Activated CD4-positive, CD25-positive, alpha-beta regulatory T cell treated with anti-CD3 and anti-CD28 coated beads, Interleukin-2, amount 50 U/mL, for 24 hours (primary cell): ENCODE results near the gene MTHFD1L.
"Not testable (repeated sequence)": the region's sequence is repeated elsewhere in the genome, so short reads cannot be mapped to it uniquely, and the experiment has no call there.

Experiments
- ATAC-seq, 2 donors: fragments of 150-1000 bp; cut with Tn5 transposase; one replicate each; pipeline ENCODE4 v1.10.0; 2021; ENCODE audit warnings: mild to moderate bottlenecking in 1 of 2, moderate library complexity in 1 of 2

The MTHFD1L gene

DNA sequence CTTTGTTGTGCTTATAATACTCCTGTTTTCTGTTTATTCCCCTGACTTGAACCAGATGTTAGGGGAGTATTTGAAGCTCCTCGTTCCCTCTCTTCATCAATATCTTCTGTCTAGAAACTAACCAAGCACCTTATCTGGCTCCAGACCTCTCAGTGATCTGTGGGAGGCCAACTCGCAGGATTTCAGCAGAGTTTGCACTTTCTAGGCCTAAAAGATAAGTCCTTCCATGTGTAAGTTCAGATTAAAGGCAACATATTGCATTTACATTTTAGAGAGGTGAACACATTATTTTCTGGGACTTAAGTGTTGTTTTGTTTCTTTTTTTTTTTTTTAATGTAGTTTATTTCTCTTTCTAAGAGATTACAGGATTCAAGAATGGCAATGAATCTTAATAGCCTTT lies 234.8 kb downstream of the MTHFD1L start:
- ATAC-seq, result no peak

DNA sequence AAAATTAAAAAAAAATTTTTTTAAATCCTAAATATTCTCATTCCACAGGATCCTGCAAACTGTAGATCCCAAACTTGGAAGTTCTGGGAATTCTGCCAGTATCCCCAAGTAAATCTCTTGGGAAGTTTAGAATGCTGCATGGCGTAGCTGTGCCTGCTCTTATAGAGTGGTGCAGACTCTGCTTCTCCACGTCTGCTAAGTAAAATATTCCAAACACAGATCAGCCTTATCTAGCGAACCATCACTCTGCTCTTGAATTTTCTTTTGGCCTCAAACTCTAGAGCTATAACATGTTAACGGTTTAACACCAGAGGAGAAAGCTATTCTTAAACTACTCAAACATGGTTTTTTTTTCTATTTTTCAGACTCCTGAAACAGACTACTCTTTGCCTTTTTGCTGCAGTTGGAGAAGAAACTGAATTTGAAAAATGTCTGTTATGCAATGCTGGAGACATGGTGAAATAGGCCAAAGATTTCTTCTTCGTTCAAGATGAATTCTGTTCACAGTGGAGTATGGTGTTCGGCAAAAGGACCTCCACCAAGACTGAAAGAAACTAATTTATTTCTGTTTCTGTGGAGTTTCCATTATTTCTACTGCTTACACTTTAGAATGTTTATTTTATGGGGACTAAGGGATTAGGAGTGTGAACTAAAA lies 235.8 kb downstream of the MTHFD1L start:
- no peak for ATAC-seq

DNA sequence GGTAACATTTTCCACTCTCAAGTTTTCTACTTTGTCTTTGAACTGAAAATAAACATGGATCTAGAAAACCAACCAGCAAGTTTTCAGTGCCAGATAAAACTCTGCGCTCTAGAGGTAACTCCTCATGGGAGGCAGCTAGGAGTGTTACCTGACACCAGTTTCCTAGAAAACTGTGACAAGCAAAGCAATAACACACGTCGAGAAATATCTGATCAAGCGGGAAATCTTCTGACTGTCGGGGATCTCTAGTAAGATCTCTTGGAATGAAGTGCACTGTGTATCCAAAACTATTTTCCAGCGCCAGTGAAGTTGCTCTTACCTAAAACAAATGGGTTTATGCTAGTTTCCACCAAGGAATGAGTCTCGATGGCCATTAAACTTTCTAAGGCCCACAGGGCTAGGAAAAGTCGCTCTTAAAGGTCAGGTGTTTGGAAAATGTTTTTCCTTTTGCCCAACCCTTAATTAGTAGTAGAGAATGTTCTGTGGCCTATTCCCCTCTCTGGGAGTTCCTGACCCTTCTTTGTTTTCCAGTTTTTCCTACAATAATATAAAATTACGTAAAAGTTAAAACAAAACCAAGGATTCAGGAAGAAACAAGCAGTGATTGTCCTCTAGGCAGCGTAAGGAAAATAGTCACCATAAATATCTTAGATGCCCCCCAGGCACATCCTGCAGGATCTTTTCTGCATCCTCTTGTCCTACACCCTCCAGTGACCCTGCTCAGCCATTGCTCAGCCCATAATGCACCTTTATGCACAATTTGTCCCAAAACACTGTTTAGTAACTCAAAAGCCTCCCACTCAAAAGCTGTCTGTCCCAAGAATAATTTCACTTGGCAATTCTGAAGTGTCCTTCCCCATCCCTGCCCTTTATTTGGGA lies 236.6 kb downstream of the MTHFD1L start:
- ATAC-seq, result no peak

DNA sequence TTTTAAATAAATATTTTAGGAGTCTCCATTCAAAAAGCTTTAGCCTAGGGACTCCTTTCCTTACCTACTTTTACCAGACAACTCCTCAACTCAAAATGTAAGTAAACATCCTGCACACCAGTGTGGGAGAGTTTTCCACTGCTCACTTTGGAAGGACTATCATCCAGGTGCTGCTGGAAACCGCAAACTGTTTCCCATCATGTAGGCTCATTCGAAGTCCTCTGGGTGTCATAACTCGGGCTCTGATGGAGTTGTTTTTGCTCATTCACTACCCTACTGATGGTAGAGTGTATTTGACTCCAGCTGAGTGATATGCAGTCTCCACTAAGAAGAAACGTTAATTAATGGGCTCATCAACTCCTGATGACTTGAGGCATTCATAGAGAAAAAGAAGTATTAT lies 237.8 kb downstream of the MTHFD1L start:
- ATAC-seq, result no peak

DNA sequence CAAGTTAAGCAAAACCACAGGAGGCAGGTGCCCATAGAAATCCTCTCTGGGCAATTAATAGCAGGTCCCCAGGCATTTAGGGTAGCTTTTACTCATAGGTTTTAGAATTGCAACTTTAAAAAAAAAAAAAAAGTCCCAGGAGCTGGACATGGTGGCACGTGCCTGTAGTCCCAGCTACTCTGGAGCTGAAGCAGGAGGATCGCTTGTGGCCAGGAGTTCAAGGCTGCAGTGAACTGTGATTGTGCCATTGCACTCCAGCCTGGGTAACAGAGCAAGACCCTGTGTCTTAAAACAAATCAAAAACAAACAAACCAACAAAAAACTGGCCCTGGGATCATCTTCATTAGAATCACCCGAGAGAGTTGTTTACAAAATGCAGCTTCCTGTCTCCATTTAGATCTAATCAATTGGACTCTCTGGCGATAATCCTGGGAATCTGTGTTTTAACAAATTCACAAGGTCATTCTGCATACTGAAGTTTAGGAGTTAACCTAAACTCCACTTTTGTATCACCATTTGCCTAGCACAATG lies 242.5 kb downstream of the MTHFD1L start:
- ATAC-seq, result no peak

DNA sequence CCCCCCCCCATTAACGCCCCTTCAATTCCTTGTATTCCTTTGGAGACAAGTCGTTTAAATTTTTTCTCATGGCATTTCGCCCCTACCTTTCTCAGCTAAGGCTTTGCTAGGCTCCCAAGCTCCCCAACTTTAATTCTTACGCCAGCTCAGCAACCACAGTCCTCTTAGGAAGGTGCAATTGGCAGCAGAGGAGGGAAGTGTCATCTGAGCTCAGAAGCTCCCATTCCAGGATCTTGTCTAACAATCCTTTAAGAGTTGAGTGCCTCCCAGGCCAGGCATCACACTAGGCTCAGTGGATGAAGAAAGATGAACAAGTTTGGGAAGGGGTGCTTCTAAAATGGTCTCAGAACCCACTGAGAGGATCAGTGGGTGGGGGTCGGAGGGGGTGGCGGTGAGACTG lies 243.0 kb downstream of the MTHFD1L start:
- no peak for ATAC-seq

DNA sequence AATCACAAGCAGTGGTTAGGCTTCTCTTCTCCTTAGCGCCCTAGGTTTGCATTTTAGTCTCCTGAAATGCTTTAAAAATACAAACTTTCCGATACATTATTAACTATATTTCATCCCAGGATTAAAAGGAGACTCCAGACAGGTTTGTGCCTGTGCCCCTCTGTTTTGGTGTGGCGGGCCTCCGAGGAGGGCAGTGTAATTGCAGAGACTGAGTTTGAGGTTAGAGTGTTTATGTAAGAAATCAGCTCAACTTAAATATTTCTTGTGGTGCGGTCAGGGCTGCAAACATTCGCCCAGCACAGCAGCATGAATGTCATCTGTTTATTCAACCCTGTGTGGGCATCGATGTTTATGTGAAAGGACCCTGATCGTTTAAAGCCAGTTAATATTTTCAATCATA lies 243.9 kb downstream of the MTHFD1L start:
- no peak for ATAC-seq

DNA sequence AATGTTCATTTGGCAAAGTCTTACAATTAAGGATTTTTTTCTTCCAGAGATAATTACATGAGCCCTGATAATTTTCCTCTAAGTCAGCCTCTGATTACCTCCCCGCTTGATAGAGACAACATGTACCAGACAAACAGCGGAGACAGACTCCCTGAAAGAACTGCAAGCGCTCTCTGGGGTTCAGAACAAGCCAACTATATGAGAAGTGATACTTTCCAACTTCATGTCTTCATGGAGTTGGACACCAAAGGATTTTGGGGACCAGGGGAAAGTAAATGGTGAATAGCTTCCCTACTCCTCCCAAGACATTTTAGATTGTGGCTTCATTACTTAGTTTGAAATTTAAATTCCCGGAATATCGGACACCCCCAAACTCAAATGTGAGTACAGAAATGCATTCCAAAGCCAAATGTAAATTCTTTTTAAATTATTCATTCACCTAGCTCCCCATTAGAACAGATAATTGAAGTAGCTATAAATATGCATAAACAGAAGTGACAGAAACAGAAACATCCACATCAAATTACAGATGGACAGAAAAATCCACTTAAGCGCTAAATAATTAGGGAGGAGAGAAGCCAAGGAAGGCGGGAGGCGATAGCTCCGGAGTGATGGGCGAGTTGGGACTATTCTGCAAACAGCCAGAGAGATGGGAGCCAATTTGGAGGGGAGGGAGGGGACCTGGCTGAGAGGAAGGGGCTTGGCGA lies 244.5 kb downstream of the MTHFD1L start:
- ATAC-seq, result no peak

DNA sequence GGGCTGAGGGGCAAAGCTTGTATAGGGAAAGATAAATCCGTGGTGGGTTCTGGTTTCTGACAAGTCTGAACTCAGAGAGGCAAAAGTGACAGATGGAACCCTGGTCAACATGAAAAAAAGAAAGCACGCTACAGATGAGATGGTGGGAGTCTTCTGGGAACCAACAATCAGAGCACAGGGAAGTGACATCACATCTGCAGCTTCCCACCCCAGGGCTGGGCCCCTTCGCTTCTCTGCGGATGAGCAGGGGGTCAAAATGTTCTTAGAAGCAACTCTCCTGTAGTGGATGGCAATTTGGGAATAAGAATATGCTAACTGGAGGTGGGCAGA lies 245.0 kb downstream of the MTHFD1L start:
- no peak for ATAC-seq

DNA sequence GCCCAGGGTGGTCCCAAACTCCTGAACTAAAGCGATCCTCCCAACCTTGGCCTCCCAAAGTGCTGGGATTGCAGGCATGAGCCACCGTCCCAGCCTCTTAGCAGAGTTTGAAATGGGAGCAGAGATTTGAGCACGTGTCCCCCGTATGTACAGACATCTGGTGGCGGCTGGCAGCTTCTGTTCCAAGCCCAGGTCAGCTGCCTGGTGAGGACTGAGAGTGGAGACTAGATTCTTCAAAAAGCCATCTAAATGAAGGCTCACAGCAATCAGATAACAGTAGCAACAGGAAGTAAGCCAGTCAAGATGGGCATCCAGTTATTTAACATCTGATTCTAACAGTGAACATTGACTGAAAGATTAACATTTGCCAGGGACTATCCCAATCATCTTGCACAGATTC lies 246.2 kb downstream of the MTHFD1L start:
- ATAC-seq, result no peak

DNA sequence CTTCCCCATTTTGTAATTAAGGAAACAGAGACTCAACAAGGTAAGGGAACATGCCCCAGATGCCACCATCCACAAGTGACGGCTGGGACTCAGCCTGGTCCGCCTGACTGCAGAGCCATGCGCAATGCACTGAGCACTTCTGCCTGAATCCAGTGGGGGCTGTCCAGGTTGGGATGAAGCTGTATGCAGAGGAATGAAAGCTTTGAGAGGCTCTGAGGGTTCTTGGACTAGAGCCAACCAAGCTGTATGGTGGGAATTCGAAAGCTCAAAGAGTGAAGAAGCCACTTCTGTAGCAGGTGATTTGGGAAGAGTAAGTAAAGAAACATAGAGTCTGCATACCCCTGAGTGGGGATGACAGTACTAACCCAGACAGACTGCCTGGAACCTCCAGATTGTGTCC lies 246.6 kb downstream of the MTHFD1L start:
- no peak for ATAC-seq

DNA sequence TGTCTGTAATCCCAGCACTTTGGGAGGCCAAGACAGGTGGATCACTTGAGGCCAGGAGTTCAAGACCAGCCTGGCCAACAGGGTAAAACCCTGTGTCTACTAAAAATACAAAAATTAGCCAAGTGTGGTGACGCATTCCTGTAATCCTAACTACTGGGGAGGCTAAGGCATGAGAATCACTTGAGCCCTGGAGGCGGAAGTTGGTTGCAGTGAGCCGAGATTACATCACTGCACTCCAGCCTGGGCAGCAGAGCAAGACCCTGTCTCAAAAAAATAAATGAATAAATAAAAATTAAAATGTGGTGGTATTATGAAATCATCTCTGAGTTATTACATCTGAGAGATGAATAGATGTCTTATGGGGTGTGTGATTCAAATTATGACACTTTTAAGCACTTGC lies 247.4 kb downstream of the MTHFD1L start:
- ATAC-seq, result not testable (repeated sequence)

DNA sequence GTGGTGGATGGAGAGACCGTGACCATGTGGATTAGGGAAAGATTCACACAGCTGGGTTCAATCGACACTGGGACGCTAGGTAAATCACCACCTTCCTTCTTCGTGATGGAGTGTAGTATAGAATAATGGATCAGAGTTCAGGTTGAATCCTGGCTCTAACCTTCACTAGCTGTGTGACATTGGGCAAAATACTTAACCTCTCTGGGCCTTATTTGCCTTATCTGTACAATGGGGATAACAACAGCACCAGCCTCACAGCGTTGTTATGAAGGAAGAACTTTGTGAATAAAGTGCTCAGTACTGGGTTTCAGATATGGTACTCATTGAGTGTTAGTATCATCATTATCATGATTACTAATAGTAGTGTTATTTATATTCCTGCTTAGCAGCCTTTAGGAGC lies 248.1 kb downstream of the MTHFD1L start:
- no peak for ATAC-seq

DNA sequence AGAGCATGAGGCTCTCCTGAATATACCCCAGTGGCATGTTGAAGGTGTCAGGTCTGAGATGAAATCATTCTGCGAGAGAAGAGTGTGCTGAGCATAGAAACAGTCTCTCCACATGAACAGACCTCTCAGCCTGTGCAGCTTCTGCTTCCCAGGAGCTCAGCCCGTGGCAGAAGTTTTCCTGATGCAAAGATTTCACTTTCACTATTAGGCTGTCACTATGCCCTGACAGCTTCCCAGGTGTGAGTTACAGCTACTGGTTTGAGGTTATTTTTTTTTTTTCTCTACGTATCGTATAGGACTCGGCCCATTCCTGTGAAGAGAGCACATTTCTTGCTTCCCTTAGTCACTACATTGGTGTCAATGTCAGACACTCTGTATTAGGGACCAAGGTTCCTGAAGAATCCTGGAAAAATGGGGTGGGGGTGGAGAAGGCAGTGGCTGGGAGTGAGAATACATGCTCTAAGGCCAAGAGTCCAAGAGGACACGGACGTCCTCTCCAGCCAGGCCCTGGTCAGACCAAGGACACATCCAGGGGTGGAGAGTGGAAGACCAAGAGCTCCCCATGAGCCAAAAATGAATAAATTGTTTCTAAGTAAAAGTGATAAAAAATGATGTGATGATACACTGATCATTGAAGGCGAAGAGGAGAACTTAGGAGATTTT lies 253.1 kb downstream of the MTHFD1L start:
- ATAC-seq, result no peak

DNA sequence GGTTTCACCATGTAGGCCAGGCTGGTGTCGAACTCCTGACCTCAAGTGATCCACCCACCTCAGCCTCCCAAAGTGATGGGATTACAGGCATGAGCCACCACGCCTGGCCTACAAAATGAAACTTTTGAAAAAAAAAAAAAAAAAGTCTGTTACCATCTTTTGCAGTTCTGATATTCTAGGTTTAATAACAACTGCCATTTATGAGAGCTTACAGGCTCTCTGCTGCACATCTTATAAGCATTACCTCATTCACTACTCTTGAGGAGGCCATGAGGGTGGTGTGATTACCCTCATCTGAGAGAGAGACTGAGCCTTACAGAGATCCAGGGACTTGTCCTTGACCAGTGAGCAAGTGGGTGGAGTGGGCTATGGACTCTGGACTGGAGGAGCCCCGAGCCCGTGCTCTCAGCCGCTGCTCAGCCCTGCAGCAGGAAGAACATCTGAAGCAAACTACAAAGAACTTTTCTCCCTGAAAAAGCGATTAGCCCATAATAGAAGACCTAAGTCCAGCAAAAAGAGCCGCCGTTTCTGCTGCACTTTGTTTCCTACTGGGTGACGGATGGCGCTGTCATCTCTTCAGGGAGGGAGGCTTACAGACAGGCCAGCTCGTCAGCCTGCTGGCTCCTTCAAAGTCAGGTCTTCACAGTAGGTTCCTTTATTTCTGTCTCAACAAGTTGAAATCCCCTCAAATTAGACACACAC lies 254.5 kb downstream of the MTHFD1L start:
- ATAC-seq, result no peak

DNA sequence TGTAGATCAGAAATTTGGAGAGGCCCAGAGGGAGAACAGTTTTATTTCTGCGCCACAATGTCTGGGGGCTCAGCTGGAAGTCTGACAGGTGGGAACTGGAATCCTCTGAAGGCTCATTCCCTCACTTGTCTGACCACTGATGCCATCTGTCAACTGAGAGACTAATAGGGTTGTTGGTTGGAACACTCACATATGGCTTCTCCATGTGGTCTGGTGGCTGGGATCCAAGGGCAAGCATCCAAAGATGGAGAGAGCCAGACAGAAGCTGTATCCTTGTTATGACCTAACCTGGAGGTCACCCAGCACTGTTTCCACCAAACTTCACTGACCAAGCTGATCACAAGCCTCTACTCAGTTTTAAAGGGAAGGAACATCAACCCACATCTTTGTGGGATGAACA lies 256.4 kb downstream of the MTHFD1L start:
- no peak for ATAC-seq

DNA sequence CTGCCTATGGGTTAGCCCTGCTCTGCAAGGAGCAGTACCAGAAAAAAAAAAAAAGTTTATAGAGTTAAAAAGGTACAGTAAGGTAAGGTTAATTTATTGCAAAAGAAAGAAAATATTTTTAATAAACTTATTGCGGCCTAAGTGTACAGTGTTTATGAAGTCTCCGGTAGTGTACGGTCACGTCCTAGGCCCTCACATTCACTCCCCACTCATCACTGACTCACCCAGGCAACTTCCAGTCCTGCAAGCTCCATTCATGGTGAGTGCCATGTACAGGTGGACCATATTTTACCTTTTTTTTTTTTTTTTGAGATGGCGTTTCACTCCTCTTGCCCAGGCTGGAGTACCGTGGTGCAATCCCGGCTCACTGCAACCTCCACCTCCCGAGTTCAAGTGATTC lies 258.1 kb downstream of the MTHFD1L start:
- ATAC-seq, result not testable (repeated sequence)

DNA sequence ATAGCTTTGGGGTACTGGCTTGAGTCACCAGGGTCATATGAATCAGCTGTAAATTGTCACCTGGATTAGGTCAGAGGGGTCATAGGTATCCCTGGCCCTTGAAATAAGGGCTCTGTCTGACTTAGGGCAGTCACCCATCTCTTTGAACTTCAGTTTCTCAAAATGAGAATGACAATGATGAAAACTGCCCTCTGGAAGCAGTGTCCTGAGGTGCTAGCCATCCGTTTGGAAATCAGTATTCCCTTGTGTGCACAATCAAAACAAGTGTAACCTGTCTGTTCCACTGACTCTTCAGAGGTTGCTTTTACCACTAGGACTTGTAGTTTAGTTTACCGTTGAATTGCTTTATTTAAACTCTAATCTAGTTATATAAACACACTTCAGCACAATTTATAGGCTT lies 259.7 kb downstream of the MTHFD1L start:
- ATAC-seq, result not testable (repeated sequence)

DNA sequence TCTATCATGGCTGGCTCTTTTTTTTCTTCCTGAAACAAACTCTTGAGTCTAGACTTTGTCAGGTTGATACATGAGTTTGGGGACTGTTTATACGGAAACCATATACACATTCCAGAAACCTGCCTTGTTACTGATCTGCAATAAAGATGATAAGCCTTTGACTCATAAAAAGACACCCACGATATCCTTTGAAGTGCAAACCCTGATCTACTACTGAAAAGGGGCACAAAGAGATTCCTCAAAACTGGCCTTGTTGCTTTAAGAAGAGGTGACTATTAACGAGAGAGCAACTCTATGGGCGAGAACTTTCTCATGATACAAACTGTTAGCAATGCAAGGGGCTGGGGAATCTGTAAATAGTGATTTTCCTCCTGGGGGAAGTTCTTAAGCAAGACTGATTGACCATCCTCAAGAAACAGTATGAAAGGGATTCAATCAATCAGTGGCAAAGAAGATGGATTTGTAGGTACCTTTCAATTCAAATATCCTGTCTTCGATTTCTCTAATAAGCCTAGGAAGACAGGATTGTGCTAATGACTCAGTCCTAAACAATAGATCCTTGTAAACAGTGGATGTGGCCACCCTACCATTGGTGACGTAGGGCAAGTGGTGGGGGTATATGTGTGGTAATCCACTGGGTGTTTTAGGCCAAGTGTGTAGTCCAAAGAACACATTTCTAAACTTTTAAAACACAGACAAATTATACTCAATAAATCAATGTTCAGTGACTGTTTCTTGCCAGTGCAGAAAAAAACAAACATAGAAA lies 260.3 kb downstream of the MTHFD1L start:
- not testable (repeated sequence) for ATAC-seq

DNA sequence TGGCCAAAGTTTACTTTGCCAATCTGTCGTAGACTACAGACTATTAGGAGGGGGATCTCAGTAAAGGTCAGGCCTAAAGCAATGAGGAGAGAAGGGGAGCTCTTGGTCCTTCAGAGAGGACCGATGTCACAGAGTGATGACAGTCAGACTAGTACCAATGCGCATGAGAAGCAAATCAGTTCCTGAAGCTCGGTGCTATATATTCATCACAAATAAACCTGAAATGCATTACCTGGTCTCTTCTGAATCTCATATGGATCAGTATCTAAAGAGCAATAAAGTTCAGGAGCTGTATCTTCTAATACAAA lies 260.9 kb downstream of the MTHFD1L start:
- ATAC-seq, result not testable (repeated sequence)

DNA sequence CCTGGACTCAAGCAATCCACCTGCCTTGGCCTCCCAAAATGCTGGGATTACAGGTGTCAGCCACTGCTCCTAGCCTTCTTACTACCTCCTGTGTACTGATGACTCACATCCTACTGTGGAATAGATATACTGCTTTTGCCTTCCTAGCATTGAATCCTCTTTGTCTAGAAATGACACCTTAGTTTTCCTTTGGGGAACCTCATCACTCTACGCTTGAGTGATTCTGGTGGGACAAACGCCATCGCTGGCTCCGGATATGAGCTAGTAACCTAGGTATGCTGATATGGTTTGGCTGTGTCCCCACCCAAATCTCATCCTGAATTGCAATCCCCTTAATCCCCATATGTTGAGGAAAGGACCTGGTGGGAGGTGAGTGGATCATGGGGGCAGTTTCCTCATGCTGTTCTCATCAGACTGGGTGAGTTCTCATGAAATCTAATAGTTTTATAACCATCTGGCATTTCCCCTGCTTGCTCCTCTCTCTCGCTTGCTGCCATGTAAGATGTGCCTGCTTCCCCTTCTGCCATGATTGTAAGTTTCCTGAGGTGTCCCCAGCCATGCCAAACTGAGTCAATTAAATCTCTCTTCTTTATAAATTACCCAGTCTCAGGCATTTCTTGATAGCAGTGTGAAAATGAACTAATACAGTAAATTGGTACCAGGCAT lies 261.8 kb downstream of the MTHFD1L start:
- not testable (repeated sequence) for ATAC-seq
